G401.6 (cell line): ENCODE results near the gene RBMS1.

ENCODE experiments used
- FAIRE-seq: peaks from 2 replicates; lab custom pipeline; 2012; peaks lifted over from hg19 to GRCh38; lab: Jason Lieb, UNC

Gene RBMS1, protein sequence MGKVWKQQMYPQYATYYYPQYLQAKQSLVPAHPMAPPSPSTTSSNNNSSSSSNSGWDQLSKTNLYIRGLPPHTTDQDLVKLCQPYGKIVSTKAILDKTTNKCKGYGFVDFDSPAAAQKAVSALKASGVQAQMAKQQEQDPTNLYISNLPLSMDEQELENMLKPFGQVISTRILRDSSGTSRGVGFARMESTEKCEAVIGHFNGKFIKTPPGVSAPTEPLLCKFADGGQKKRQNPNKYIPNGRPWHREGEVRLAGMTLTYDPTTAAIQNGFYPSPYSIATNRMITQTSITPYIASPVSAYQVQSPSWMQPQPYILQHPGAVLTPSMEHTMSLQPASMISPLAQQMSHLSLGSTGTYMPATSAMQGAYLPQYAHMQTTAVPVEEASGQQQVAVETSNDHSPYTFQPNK

DNA sequence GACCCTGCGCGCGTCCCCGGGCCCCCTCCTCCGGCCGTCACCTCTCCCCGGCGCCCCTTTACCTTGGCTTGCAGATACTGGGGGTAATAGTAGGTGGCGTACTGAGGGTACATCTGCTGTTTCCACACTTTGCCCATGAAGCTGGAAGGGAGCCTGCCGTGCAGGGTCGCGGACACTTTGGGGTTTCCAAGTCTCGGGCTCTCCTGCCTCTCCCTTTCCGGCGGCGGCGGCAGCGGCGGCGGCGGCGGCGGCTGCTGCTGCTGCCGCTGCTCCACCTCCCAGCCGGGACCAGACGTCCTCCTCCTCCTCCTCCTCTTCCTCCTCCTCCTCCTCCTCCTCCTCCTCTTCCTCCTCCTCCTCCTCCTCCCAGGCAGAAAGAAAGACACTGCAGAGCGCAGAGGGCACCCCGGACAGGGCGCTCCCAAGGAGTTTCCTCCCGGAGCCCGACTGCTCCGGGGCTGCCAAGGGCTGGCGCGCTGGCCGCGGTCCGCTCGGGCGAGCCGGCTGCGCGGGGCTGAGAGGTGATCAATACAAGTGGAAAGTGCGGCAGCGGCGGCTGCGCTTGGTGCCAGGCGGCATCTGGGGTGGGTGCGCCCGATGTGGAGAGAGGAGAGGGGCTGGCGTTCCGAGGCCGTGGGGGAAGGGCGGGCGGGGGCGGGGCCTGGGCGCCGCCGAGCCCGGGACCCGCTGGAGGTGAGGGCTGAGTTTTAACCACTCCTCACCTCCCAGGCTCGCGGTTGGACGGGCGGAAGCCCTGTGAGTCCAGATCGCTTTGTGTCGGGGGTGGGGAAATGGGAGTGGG lies at the start of gene RBMS1:
TSS of gene RBMS1 (minus strand) at position 581 of the 802 bp plus-strand sequence. CDS start at position 137, 444 bp downstream.
- no peak for FAIRE-seq

DNA sequence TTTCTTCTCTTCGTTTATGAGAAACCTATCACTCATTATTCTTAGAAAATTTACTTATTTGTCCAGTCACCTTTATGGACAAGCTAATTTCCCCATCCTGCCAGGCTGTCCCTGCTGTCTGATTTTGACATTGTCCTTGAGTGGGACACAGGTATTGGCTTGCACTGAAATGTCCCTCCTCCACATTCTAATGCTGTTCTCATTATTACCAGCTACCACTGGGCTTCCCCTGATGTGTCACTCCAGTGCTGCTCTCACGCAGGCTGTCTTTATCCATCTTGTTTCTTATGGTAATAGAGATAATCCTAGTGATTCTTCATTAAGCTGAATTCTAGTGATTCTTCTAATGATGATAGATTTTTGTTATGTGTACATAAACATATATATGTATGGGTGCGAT lies 48.1 kb upstream of the RBMS1 start:
- FAIRE-seq: no peak

DNA sequence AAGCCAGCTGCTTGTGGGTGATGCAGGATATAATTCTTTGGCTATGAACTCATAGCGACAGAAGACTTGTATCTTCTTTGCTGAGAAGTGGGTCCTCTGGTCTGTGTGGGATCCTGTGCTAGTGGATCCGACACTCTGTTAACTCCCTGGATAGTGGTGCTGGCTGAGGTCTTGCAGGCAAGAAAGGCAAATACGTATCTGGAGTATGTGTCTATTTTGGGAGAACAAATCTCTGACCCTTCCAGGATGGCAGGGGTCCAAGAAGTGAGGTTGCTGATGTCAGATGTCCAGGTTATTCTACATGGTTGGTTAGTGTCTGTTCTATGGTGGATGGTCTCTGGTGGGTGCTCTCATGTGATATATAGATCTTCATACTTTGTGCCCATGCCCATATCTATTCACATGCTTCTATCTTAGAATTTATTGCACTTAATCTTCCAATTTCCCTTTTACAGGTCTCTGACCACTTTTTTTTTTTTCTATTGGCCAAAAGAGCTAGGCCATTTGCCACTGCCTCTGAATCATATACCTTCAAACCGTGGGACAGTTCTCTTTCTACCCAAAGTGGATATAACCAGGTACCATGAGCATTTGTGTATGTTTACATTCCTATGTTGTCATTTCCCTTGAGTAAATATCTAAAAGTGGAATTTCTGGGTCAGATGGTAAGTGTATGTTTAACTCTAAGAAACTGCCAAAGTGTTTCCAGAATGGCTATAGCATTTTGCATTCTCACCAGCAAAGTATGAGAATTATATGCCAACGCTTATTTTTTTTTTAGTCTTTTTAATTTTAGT lies 45.1 kb upstream of the RBMS1 start:
- no peak for FAIRE-seq

DNA sequence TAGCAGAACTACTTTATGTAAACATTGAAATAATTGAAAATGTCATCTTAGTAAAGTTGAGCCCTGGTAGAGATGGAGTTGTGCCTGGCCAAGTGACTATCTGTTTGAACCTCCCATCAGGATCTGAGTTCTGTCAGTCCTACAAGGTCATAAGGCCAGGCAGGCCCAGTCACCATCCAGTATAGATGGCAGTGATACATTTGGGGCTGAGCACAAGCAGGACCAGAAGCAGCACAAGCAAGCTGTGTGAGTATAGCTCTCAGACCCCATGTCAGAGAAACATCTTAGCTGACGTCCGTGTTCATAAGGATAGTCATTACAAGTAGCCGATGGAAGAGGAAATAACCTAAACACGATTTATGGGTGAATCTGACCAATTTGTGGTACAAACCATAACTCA lies 44.5 kb upstream of the RBMS1 start:
- no peak for FAIRE-seq

DNA sequence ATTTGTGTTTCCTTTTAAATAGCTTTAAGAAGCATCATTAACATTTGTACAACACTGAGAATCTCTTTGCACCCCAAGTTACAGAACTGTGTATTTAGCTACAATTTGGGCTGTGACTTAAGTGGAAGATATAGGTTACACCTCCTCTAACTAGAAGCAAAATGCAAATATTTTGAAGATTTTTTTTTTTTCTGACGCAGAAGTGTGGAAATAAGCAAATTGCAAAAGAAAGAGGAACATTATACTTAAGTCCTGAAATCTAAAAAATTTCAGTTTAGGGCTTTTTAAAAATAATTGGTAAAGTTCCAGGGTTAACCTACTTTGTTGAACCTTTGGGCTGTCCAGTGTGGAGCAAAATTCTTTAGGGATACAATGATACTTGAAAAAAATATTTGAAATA lies 41.4 kb upstream of the RBMS1 start:
- no peak for FAIRE-seq

DNA sequence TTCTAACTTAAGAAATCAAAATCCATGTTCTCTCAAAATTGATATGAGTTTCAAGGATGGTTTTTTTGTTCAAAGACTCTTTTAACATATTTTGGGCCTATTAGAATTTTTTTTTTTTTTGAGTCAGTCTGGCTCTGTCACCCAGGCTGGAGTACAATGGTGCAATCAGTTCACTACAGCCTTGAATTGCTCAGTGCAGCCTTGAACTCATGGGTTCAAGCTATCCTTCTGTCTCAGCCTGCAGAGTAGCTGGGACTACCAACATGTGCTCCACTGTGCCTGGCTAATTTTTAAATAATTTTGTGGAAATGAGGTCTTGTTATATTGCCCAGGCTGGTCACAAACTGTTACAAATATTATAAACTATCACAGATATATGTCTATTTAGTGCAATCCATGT lies 40.6 kb upstream of the RBMS1 start:
- FAIRE-seq: no peak

DNA sequence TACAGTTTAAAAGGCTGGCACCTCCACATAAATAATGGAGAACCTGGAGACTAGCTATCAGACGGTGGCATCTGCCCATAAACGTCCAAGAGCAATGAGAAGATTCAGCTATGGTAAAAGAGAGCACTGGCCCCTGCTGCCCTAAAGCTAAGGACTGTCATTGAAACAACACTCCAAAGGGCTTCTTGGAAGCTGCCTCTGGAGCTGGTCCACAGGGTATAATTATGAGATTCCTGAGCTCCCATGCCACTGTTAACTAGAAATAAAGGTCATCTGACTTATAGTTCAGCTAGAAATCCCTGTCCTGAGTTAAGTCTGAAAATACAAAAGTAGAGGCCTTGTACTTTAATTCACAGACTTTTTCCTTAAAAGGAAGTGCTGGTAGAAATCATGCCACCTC lies 39.9 kb upstream of the RBMS1 start:
- no peak for FAIRE-seq

DNA sequence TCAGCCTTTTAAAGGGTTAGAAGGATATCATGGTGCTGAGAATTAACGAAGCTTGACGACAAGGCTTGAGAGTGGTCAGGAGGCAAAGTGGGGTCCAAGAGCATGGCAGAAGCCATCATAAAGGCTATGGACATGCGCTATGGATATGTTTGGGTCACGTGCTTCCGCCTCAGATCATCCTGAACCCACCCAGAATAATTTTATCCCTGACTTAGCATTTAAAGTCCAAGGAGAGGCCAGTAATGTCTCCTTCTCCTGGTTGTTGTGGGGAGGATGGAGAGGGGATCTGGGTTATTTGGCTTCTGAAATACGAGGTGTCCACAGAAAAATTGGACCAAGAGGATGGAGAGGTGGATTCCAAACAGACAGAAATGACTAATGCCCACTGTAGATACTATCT lies 38.8 kb upstream of the RBMS1 start:
- no peak for FAIRE-seq

DNA sequence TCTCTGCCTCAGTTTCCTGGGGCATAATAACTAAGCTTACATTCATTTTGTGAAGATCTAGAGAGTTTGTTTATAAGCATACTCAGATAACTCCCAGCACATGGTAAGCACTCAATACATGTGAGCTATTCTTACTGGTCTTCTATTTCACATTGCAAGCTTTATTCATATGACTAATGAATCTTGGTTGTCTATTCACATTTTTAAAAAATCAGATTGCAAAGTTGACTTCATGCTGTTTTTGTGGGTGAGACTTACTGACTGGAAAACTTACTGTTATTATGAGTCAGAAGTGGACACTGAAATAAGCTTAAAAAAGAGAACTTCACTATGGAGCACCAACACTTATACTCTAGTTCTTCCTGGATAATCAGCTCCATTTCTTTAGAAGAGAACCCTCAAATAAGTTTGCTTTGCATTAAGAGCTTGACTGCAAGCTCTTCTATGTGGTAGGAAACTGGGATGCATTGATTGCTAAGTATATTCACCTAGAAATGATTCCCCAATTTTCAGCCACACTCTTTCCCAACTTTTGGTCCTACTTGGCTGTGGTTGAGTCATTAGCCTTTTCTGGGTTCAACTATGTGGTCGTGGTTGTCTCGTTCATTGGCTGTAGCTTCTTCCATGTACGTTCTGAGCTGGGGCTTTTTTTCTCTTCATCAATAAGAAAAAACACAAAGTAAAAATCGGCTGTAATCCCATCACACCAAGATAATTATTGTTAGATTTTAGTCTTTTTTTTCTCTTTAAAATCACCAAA lies 29.5 kb upstream of the RBMS1 start:
- no peak for FAIRE-seq

DNA sequence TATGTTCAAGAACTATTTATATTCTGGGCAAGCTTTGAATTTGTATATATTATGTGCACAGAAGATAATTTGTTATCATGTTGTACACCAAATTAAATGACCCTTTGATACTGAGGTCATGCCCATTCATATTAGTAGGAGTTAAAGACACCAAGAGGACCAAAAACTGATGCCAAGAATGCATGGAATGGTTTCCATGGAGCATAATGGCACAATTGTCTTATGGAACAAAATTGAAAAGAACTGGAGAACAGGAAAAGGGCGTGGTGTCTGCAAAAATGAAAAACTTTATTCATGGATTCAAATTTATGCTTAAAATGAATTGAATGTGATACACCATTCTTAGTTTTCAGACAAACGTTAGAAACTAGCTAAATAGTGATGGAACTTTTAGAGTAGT lies 24.1 kb upstream of the RBMS1 start:
- no peak for FAIRE-seq

DNA sequence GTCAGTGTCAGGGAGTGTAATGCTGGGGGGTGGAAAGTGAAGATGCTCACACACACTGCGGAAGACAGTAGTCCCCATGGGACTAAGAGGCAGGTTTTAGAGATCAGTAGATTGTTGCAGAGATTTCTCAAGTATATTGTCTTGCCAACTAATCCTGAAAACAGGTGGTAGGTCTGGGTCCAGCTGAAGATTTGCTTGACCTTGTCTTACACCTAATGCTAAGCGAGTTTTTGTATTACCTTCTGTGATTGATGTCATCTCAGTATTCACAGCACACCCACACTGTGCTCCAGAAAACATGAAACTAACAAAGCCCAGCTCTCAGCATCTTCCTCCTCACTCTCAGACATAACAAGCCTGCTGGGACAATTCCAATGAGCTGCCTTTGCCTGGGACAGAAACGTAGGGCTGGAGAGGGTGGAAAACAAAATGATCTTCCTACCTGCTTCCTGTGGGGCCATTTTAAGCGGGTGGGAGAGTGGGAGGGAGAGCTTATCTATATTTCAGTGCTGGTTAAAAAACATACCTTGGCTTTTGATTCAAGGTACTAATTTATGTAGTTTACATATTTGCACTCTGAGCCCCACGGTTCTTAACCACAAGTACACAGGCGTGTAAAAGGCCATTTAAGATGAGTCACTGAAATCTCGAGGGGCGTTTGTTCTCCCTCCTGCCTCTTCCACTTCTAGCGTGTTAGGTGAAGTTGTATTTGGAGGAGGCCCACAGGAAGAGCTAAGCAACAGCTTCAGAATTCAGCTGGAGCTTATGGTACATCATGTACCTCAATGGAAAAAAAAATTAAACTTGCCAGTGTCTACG lies 23.1 kb upstream of the RBMS1 start:
- no peak for FAIRE-seq

DNA sequence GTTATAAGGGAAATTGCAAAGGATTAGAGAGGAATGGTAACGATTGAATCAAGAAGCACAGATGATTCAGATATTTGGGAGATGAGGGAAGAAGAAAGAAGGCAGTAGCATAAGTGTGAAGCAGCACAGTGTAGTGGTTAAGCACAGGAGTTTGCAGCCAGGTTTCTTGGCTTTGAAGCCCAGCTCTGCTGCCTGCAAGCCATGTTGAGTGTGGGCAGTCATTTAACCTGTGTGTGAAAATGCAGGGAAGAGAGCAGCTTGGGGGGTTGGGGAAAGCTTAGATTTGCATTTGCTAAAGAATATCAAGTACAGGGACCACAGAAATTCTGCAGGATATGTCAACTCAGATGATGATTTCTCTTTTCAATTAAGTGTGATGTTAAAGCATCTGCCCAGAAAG lies 21.5 kb upstream of the RBMS1 start:
- no peak for FAIRE-seq

DNA sequence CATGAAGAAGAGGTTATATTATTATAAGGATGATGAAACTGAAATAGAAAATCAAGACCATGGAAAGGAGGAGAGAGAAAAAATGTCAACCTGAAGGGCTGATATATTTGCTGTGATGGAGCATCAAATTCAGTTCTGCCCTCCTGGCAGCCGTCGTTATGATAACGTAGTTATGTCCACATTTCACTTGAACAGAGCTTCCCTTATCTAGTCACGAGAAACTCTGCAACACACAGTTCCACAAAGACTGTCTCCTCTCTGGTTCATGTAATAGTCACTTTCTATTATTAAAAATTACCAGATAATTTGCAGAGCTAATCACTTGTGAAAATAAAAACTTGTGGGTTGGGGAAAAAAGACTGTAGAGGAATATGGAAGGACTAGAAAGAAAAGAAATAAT lies 19.5 kb upstream of the RBMS1 start:
- no peak for FAIRE-seq

DNA sequence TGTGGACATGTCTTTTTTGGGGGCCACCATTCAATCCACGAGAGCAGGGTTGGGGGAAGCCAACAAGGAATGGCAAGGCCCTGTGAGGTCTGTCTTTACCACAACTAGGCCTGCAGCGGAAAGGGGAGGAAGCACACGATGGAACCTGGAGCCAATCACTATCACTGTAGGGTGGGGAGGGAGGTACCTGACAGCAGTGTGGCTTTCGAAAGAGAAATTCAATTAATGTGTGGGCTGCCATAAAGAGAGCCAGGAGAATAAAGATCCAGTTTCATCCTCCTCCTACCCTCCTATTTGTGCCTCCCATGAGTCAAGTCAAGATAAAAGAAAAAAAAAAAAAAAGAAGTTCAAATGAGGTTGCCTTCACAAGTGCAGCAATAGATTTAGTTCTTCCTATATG lies 18.9 kb upstream of the RBMS1 start:
- no peak for FAIRE-seq

DNA sequence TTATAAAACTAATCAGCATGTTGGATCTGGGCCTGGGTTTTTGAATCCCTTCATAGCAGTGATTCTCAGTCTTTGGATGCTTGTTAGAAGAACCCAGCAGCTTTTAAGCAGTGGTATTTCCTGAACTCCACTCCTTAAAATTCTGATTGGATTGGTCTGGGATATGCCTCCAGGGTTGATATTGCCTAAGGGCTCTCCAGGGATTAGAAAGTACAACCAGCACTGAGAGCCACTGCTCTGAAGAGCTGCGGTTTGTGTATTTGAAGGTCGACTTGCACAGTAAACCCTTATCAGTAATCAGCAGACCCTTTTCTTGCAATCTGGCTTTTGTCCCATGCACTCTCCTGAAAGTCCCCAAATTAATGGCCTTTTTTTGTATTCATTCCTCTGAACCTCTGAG lies 17.0 kb upstream of the RBMS1 start:
- FAIRE-seq: no peak

DNA sequence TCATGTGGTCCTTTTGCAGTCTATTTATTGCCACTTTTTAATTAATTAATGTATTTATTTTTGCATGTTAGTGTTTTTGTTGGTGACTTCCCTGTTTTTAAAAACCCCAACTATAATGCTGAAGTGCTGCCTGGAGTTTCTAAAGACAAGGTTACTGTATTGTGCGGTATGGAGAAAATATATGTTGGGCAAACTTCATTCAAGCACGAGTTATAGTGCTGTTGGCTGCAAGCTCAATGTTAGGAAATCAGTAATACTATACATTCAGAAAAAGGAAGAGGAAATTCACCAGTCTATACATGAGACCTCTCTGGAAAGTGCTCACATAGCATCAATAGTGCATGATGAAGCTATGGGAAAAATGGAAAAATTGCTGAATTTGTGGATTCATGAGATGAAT lies 15.4 kb upstream of the RBMS1 start:
- no peak for FAIRE-seq

DNA sequence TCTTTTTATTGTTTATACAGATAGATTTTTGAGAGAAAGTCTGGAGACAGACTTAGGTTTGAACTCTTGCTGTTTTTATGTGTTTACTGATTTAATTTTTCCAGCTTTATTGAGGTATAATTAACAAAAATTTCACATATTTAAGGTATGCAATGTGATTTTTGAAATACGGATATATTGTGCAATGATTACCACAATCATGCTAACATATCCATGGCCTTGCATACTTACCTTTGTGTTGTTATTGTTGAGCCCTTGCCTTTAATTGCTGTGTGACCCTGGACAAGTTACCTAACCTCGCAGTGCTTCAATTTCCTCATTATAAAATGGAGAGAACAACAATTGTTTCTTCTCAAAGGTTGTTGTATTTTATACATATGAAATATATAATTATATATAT lies 13.9 kb upstream of the RBMS1 start:
- FAIRE-seq: no peak

DNA sequence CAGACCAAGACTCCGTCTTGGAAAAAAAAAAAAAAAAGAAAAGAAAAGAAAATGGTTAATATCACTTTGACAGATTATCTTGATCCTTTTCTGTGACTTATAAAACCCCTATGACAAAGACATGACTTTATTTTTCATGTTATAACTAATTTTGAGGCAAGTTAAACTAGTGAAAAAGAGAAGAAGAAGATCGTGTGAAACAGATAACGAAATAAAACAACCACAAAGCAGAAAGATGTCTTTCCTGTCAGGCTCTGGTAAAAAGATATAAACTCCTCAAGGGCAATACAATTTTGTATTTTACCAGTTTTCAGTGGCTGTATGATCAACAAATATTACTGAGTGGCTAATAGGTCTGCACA lies 13.4 kb upstream of the RBMS1 start:
- FAIRE-seq: no peak

DNA sequence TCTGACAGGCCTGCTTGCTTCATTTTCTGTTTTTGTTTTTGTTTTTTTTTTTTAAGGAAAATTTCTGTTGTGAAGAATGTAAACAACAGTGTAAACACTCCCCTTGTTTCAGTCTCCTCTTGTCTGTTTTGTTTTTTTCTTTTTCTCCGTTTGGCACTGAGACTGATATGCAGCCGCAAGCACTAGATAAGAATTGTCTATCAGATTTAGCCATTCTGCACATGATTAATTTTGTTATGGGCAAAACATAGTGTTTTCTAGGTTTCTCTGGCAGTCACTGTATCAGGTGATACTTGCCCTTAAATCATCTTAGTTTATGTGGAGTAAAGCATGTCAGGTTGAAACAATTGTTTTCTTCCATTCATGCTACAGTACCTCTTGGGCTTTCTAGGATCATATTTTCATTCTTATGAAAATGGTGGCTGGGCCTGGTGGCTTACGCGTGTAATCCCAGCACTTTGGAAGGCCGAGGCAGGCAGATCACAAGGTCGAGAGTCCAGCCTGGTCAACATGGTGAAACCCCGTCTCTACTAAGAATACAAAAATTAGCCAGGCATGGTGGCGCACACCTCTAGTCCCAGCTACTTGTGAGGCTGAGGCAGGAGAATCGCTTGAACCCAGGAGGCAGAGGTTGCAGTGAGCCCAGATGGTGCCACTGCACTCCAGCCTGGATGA lies 12.9 kb upstream of the RBMS1 start:
- no peak for FAIRE-seq

DNA sequence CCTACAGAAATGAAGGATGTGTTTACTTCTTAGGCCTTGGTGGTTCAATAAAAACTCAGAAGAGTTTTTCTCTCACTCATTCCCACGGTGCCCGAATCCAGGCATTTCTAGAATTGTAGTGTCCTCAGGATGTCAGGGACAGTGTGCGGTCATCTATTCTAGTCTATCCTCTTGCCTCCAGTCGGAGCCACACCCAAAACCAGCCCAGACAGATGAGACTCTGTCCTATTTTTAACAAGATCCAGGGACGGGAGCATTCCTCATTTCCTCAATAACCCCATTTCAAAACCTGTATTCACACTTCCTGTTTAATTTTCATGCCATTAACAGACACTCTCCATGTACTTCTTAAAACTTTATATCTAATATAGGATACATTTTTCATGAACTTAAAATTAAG lies 11.6 kb upstream of the RBMS1 start:
- no peak for FAIRE-seq

DNA sequence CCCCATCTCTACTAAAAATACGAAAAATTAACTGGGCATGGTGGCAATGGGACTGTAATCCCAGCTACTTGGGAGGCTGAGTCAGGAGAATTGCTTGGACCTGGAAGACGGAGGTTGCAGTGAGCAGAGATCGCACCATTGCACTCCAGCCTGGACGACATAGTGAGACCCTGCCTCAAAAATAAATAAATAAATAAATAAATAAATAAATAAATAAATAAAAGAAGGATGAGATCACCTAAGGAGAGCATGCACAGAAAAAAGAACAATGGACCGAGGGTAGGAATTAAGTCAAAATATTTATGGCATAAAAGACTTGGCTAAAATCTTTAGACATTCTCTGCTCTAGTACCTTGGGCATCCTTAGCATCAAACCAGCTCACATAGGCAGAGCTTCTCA lies 8.9 kb upstream of the RBMS1 start:
- FAIRE-seq: no peak
